H1 (cell line): ENCODE measurements around the gene PRKCZ. TPM values are rescaled to one million over a fixed set of nuclear protein-coding genes. Genes with fewer than 3 reads are reported as not detected.

ENCODE experiments used
- ASH2L ChIP-seq: fragments of 200-600, 300-600 bp; sonication (generic); IDR thresholded peaks from one replicate; pipeline ENCODE4 v1.7.1; 2017; ENCODE audit warnings: low read length
- CHD1 ChIP-seq: IDR thresholded peaks from 2 replicates; pipeline ENCODE4 v1.6.1; 2012; ENCODE audit warnings: low read depth, low read length, improper control_type of control experiment
- JUND ChIP-seq: IDR thresholded peaks from 2 replicates; pipeline ENCODE4 v1.6.1; 2011; ENCODE audit warnings: mild to moderate bottlenecking, improper control_type of control experiment, low read length
- SIN3A ChIP-seq, 2 experiments: IDR thresholded peaks in 1 of 2; conservative IDR thresholded peaks in 1 of 2; 2 replicates each; pipeline ENCODE4 v1.6.1; 2011 to 2012; ENCODE audit warnings: low read length in 2 of 2, improper control_type of control experiment in 1 of 2, low read depth in 1 of 2, mild to moderate bottlenecking in 1 of 2
- TBP ChIP-seq: IDR thresholded peaks from 2 replicates; pipeline ENCODE4 v1.6.1; 2011; ENCODE audit warnings: low read depth, low read length, improper control_type of control experiment
- YY1 ChIP-seq: IDR thresholded peaks from 2 replicates; pipeline ENCODE4 v1.6.1; 2011; ENCODE audit warnings: low read depth, mild to moderate bottlenecking, low read length
- polyA plus RNA-seq, 7 experiments: library from polyadenylated mRNA; depleted of rRNA in 3 of 7; stranded (reverse) in 5 of 7; unstranded in 2 of 7; fragments of >200 nt in 5 of 7; fragments of 200-250 nt in 2 of 7; gene quantifications; 1 replicate in 5 of 7; 2 replicates in 1 of 7; 4 replicates in 1 of 7; pipeline versions ENCODE4 v1.2.1 to v1.2.3, GENCODE V29; 2011 to 2013; ENCODE audit warnings: missing spikeins in 2 of 7, mixed read lengths in 2 of 7
- total RNA-seq: library from RNA; stranded (reverse); fragmentation: NEBNext Ultra II Directional; extraction: Animal tissue kit (Norgen Biotek cat#: 25700); gene quantifications from 2 replicates; pipeline ENCODE4 v1.2.1, GENCODE V29; 2021

Gene PRKCZ
- total and polyA plus RNA-seq, 2 of the 8 experiments (the other 6 are each of a cell fraction or from before 2014, with no cell fraction given), result 37.4 to 45.1 TPM

DNA sequence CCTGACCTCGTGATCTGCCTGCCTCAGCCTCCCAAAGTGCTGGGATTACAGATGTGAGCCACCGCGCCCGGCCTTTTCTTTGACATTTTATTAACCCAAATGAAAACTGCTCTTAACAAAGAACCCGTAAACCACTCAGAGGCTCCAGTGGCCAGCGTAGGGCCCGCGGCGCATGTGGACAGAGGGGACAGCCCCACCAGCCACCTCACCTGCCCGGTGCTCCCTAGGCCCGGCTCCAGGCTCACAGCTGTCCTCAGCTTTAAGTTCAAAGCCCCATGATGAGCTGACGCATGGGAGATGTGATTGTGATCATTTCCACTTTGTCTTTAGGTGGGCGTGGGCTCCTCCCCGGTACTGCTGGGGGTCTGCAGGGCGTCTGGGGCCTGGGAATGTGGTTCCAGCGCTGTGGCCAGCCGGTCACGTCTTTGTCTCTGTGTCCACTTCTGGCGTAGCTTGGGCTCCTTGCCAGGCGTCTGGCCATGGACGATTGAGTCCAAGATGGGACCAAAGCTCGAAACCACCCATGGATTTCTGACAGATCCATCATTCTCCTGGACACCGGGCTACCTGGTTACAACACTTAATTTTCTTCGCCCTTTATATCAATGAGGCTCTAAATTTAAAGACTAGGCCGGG is 6.9 kb downstream of the PRKCZ start (continued):
- TF ChIP-seq YY1 (no peak), JUND (no peak), CHD1 (no peak), SIN3A (conservative IDR thresholded peaks at IDR 0.05 in 1 of 2, IDR thresholded peaks at IDR 0.05 in 1 of 2; ENCODE audit: low read depth in 1 of 2, low read length in 2 of 2) (no peak), TBP (no peak), ASH2L (no peak)
